Loucy (cell line): ENCODE measurements around the gene RDM1.

Experiments used
- CTCF ChIP-seq: fragments of 200-600 bp; sonication (generic); conservative IDR thresholded peaks from 2 replicates; pipeline ENCODE4 v1.5.1; 2014; ENCODE audit warnings: mild to moderate bottlenecking, antibody characterized with exemption, low read length
- EZH2phosphoT487 ChIP-seq: fragments of 200-600 bp; IDR thresholded peaks from 2 replicates; pipeline ENCODE4 v1.6.1; 2018; ENCODE audit warnings: antibody characterized with exemption, mild to moderate bottlenecking, moderate library complexity, borderline replicate concordance

- no peak for TF ChIP-seq CTCF
- TF ChIP-seq EZH2phosphoT487: no peak
Measured at GRCh38 chr17:35891269-35891668, 39.3 kb downstream of the RDM1 start.
